ENCODE measurements around the gene ANKRD44.
"Not testable (repeated sequence)": the region's sequence is repeated elsewhere in the genome, so short reads cannot be mapped to it uniquely, and the experiment has no call there.

The ANKRD44 gene

DNA sequence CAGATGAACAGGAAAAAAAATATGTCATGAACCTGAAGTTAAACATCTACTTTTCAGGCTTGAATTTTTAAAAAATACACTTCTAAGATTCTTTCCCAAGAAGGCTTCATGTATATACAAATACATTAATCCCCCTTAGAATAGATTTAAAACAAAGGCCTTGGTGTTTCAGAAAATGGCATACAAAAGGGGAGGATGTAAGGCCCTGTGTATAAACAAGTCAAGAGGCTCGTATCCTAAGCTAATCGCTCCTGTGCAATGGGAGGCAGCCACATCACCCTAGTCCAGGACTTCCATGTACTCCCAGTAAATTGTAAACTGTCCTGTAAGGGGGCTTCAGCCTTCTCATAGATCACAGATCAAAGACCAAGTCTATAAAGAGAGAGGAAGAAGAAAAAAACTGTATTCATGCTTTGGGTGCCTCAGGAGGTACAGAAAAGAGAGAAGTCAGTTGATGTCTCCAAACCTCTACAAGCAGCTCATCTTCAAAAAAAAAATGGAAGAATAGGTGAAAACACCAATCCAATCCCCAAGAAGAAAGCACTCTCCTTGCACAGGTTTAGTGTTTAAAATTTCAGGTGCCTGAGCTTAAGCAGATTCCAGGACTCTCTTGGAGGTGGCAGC is 53.9 kb downstream of the ANKRD44 start:
- no peak for DNase-seq (ENCODE audit: low spot score)

DNA sequence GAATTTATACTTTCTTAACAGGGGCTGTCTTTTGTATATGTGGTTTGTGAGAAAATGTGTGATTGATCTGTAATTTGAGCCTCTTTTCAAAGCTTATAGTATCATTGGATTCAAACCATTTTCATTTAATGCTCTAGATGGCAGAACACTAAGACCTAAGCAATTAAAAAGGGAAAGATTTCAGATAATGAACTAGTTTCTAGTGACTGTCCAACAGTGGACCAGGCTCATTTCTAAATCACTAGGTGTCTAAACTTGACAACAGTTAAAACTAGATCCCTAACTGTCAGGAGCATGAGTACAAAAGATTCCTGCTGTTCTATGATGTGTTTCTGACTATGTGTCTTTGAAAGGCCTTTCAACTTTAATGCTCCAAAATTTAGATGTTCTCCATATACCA is 54.6 kb downstream of the ANKRD44 start:
- DNase-seq (ENCODE audit: low spot score), result no peak

DNA sequence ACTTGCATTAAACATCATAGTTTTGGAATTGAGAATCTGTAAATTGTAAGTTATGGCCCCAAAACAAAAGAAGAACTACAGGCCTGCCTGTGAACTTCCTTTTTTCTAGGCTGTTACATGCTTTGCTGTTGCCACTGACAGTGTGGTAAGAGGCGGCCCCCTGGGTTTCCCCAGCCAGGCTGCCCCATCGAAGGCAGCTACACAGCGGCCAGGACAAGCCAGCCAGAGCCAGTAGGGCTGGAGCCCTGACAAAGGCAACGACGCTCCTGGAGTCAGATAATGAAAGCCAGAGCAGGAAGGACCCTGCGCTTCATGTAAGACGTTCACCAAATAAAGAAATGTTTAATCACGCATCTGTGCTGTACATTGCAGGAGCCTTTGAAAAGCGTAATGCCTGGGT is 55.0 kb downstream of the ANKRD44 start:
- peak; percentile 79 for DNase-seq (ENCODE audit: low spot score)

DNA sequence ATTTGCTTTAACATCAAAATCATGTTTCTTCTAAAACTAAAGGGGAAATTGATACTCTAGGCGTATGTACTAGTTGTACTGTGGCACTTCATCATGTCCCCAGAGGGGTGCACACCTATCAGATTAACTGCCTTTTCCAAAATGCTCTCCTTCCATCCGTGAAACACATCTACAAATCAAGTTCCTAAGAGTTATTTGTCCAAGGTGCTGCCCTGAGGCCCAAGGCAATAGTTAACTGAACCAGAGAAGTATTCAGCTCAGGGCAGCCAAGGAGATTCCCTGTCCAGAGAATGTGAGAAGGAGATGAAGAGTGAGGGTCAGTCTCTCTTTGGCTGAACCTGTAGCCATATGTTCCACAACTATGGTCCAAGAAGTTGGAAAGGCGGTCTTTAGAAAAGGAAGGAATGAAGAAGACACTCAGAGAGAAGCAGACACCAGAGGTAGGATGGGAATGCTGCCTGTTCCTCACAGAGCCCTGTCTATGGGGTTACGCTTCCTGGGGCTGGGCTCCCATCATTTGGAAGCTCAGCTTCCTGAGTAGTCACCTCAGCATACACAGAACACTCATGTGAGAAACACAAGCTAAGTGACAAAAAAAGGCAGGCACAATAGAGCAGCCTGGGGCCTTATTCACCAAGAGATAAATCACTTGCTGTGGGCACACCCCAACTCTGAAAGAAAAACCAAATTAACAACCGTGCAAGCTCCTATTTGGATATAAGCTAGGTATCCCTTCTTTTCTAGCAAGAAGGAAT is 55.6 kb downstream of the ANKRD44 start:
- no peak for DNase-seq (ENCODE audit: low spot score)

DNA sequence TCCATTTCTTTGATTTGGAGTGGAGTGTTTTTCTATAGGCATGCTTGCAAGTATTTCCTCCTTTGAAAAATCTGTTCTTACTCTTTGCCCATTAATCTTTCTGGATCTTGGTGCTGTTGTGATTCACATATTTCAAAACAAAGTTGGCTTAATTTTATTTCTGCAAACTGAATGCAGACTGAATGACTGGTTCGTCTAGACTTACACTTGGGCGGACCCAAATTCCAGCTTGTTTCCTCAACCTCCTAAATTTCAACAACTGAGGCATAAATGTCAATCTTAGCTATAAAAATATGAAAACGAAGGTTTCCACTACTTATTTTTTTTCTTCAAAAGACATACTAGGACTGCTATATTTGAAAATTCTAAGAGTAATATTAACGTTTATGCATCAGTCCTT is 59.0 kb downstream of the ANKRD44 start:
- no peak for DNase-seq (ENCODE audit: low spot score)

DNA sequence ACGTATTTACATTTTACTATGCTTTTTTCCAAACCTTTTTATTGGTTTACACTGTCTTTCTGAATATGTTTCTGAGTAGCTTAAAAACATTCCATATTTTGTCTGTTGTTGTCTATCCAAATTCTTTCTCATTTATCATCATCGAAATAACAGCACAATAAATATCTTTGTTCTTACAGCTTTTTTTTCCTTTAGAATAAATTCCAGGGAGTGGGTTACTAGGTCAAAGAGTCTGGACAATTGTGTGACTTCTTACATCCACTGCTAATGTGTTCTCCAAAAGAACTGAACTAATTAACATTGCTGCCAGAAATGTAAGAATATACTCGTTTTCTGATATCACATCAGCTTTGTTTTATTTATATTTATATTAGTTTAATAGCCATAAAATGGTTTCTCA is 59.4 kb downstream of the ANKRD44 start:
- DNase-seq (ENCODE audit: low spot score), result no peak

DNA sequence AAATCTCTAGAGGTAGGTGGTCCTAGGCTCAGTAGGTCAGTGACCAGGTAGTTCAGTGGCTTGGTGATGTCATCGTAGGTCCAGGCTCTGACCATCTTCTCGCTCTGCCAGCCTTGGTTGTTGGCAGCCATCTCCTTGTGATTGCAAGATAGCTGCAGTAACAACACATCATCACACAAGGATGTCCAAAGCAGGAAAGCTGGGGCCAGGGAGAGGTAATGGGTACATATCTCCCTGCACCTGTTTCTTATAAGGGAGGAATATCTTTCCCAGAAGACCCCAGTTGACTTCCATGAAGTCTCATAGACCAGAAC is 60.5 kb downstream of the ANKRD44 start:
- DNase-seq (ENCODE audit: low spot score), result no peak

DNA sequence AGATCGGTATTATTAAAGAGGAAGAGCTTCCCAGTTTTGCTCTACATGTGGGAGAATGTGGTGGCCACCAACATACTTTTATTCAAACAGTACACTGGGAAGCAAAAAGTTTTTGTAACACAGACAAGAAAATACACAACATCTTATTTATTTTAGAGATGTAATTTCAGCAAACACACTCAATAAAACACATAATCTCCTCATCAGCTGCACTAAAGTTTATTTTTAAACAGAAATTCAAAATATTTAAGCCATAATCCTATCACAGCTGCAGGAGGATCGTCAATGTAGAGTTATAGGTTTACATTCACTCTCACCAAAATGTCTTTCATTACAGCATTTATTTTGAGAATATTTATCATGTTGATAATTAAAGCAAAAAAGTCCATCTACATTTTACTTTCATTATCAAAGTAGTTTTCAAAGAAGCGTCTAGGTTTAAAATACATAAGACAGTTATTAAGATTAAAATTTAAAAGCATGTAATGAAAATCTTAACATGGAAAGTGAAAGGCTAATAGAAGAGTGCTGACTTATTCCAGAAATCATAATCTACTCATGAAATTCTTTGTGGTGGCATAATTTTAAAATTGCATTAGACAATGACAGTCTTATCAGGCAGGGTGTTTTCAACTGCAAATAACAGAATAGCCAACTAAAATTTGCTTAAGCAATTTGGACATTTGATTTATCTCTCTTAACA is 61.0 kb downstream of the ANKRD44 start:
- DNase-seq (ENCODE audit: low spot score), result no peak

DNA sequence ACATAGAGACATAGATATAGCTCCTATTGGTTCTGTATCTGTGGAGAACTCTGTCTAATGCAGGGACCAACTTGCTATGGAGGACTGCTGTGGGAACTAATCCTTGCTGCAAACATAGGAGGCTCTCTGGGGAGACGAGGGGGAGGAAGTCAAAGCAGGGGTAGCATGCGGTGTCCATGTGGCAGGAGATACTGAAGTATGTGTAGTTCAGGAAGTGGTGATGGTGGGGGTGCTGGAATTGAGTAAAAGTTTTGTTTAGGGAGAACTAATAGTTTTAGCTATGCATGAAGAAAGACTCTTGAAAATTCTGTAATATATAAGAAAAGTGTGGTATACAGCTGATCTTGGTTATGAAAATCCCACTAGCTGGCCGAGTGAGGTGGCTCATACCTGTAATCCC is 62.0 kb downstream of the ANKRD44 start:
- DNase-seq (ENCODE audit: low spot score), result peak; percentile 78

DNA sequence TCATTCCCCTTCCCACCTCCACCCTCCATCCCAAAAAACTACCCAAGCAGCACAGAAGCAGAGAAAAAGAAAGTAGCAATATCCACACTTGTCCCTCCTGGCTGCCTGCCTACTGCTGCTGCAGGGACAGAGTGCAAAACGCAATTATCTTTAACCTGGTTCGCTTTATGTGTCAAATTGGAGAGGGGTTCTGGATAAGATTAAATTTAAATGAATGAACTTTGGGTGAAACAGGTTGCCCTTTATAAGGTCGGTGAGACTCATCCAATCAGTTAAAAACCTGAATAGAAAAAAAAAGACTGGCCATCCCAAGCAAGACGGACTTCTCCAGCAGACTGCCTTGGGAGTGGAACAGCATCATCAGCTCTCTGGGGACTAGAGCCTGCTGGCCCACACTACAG is 62.6 kb downstream of the ANKRD44 start:
- no peak for DNase-seq (ENCODE audit: low spot score)

DNA sequence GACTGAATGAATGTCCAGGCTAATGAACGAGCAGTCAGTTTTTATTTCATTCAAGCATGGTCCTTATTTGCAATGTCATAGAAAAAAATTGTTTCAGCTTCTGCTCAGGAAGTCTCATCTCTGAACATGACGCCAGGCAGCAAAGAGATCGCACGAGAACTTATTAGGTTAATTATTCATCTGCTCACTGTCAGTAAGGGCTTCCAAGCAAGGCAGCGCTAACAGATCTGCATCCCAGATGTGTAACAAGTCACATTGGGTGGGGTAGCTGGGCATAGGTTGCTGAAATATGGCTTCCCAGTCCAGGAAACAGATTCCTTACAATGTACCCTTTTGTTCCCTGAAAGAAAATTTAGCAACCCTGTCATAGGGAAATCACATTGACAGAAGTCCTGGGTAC is 63.5 kb downstream of the ANKRD44 start:
- DNase-seq (ENCODE audit: low spot score), result no peak

DNA sequence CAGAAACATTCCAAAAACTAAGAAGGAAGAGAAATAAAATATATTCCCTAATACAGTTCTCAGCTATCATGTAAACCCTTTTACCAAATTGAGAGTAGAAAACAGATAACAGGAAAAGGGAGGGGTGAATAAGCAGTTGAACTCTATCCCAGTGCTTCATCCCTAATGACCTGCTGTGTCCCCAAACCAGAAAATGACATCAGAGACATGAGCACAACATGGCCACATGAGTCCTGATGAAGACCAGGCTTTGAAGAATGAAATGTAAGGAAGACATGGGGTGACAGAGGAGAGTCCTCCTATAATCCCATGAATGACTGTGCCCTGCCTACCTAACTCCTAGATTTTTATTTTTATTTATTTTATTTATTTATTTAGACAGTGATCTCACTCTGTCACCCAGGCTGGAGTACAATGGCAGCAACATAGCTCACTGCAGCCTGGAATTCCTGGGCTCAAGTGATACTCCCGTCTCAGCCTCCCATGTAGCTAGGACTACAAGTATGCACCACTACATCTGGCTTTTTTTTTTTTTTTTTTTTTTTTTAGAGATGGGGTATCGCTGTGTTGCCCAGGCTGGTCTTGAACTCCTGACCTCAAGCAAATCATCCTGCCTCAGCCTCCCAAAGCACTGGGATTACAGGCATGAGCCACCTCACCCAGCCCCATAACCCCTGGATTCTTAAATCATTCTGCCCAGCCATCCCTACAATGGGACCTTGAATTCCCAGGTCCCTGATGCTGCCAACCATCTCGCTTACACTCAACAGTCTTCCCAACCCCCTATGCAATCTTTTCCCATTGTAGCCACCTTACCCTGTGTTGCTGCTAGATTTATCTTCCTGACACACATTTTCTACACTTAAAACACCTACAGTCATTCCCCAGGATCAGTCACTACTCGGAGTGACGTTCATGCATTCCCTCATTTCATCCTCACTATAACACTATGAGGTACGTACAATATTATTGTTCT is 64.5 kb downstream of the ANKRD44 start:
- no peak for DNase-seq (ENCODE audit: low spot score)

DNA sequence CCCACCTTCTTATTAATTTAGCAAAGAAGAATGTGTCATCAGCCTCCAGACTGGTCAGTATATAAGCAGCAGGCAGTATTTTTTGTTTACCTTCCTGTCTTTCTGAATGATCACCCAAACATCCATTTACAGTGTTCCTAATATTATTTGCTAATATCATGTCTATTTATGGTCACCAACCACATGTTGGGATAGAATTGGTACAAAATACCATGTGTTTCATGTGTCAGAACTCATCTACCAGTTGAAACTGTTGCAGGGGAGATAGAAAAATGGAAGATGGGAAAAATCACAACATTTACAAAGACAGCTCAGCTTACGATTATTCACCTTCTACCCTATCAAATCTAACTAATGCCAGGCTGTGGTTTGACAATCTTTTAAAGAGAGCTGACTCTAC is 66.2 kb downstream of the ANKRD44 start:
- DNase-seq (ENCODE audit: low spot score), result no peak

DNA sequence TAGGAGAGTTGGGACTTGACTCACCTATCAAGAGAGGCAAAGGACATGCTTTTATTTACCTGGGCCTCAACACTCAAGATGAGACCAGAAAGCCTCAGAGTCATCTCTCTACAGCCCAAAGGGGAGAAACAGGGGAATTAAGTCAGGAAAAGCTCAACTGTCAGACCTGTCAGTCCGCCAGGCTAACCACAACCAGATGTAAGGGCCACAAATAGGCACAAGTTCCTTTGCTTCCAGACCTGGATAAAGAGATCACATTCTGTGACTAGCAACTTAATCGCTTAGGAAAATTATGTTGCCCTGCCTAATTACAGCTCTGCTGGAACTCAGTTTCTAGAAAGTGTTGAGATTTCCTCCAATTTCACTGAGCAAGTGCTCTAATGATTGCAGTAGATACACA is 67.9 kb downstream of the ANKRD44 start:
- no peak for DNase-seq (ENCODE audit: low spot score)

DNA sequence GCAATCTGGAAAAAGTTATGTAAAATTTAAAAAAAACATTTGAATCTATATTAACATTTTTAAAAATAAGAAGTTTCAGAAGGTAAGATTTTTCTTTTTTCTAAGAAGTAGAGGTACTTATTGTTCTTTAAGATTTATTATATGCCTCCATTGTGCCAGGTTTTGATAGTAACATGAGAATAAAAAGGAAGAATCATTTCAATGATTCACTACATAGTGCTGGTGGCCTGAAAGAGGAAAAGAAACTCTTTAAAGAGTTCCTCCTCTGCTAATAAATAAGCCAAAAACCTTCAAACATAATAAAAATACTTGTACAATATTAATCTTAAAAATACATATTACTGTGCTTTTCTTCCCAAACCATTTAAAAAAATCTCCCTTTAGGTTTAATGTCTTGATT is 69.0 kb downstream of the ANKRD44 start:
- DNase-seq (ENCODE audit: low spot score), result no peak

DNA sequence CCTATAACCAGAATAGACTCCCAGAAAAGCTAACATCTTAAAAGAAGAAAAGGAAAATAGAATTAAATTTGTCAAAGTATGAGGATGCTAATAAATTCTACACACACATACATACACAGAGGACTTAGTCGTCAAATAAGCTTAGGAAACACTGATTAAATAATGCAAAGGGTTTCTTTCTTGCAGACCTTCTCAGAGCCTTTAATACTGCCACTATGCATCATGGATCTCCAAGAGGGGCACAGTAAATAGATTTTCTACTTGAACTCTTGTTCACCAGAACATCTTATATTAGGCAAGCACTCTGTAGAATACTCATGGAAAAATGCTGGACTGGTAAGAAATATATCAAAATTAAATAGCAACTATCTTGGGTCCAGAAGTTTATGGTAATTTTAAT is 69.4 kb downstream of the ANKRD44 start:
- DNase-seq (ENCODE audit: low spot score), result no peak

DNA sequence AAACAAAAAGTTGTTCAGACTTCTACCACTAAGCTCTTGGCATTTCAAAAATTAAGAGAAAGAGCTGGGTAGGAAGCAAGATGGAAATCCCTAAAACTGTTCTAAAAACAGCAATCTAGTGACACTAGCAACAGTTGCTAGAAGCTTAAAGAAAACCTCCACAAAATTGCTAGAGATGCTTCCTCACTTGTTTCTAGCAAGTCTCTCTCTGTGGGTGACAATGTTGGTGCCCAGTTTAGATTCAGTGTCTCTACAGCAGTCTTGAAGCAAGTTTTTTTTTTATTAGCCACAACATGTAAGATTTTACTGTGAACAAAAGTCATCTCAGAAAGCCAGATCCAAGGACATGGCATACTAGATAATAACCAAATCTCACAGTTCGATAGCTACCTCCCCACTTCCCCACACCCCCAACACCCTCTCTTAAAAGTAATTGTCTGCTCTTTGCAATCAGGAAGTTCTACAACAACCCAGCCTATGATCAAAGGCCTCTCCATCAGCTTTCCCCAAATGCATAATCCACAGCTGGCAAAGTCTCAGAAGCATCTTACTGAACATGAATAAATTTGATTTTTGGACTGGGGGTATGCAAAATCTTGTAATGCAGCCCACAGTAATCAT is 70.0 kb downstream of the ANKRD44 start:
- DNase-seq (ENCODE audit: low spot score), result no peak

DNA sequence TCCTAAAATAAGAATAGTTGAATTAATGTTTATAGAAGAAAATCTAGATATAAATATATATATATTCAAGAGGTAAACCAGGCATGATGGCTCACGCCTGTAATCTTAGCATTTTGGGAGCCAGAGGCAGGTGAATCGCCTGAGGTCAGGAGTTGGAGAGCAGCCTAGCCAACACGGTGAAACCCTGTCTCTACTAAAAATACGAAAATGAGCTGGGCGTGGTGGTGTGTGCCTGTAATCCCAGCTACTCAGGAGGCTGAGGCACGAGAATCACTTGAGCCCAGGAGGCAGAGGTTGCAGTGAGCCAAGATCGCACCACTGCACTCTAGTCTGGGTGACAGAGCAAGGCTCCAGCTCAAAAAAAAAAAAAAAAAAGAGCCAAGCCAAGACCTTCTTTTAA is 70.6 kb downstream of the ANKRD44 start:
- DNase-seq (ENCODE audit: low spot score), result not testable (repeated sequence)

DNA sequence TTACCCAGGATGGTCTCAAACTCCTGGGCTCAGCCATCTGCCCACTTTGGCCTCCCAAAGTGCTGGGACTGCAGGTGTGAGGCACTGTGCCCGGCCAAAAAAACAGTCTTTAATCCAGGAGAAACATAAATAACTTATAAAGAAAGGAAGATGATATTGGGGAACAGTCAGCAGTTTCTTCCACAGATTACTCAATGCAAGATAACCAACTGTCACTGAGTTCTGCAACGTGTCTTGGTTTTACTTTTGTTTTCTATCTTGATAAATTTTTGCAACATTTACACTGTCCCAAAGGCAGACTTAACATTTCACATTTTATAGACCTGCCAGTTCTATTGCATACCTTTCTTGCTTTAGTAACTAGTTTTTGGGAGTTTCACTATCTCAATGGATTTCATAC is 71.1 kb downstream of the ANKRD44 start:
- no peak for DNase-seq (ENCODE audit: low spot score)

DNA sequence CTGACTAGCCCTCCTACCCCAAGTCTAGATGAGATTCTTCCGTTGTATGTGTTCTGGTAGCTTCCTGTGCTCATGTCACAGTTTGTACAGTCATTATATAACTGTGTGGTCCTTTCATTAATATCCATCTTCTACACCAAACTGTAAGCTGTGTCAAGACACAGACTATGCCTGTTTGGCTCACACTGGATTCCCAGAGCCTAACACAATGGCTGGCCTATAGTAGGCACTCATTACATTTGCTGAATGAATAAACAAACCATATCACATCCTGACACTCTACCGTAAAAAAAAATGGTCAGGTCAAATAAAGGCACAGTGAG is 72.6 kb downstream of the ANKRD44 start:
- DNase-seq (ENCODE audit: low spot score), result no peak

DNA sequence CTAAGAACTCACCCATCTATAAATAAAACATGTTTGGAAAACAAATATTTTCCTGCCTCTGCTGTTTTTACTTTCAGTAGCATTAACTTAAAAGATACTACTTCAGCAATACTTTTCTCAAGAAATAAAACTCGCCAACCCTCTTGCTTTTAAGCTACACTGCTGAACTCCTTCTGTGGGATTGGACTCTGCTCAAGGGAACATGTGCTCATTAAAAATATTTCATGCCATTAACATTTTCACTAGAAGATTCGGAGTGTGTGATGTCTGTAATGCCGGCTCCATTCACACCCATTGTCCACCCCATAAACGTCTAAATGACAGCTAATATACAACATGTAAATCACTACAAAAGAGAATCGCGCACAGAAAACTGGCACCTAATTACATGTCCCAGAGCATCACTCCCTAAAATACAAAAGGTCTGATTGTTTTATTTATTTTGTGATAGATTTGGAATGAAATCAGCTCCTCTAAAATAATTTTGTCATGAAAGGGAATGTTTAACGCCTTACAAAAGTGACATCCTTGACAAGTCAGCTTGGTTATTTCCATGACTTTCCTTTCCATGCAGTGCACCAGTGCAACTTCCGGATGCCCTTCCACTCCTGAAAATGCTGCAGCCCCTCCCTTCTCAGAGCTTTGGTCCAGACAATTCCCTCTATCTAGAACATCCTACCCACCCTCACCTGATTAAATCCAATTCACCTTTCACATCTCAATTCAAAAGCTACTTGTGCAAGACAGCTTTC is 73.1 kb downstream of the ANKRD44 start:
- no peak for DNase-seq (ENCODE audit: low spot score)

All from Ammon's horn (tissue), 1 donor.